OCI-LY3 (cell line): Measurements from ENCODE around the gene NBPF4.
"Not testable (repeated sequence)": the region's sequence is repeated elsewhere in the genome, so short reads cannot be mapped to it uniquely, and the experiment has no call there.

ENCODE experiments used
- H2AFZ ChIP-seq: fragments of 200-600, 300-600 bp; shearing (Covaris generic); 2 replicates; pipeline ENCODE4 v1.6.0; 2014; ENCODE audit warnings: antibody characterized with exemption, low read depth, low read length
- H3K27ac ChIP-seq: fragments of 200-600, 300-600 bp; sonication (generic); 2 replicates; pipeline ENCODE4 v1.5.1; 2014; ENCODE audit warnings: mild to moderate bottlenecking, low read length, moderate library complexity, mixed read lengths
- H3K27me3 ChIP-seq: fragments of 200-600, 300-600 bp; sonication (generic); 2 replicates; pipeline ENCODE4 v1.6.1; 2014; ENCODE audit warnings: low read depth, low read length, mixed read lengths
- H3K36me3 ChIP-seq: fragments of 200-600, 300-600 bp; sonication (generic); replicated peaks from 2 replicates; pipeline ENCODE3; 2014; ENCODE audit warnings: low read depth, low read length, mixed read lengths
- H3K4me1 ChIP-seq: fragments of 300-600, 200-600 bp; sonication (generic); 2 replicates; pipeline ENCODE4 v1.6.1; 2014; ENCODE audit warnings: low read length, mixed read lengths
- H3K4me2 ChIP-seq: fragments of 200-600, 300-600 bp; sonication (generic); 2 replicates; pipeline ENCODE4 v1.6.1; 2014; ENCODE audit warnings: low read length, mixed read lengths
- H3K4me3 ChIP-seq: fragments of 300-600, 200-600 bp; sonication (generic); 2 replicates; pipeline ENCODE4 v1.5.1; 2014; ENCODE audit warnings: antibody characterized with exemption, mild to moderate bottlenecking, low read length, moderate library complexity
- H3K79me2 ChIP-seq: fragments of 300-600, 200-600 bp; shearing (Covaris generic); 2 replicates; pipeline ENCODE4 v1.6.1; 2014; ENCODE audit warnings: mild to moderate bottlenecking, low read length, mixed read lengths
- H3K9ac ChIP-seq: fragments of 300-600, 200-600 bp; shearing (Covaris generic); 2 replicates; pipeline ENCODE4 v1.6.0; 2014; ENCODE audit warnings: mild to moderate bottlenecking, low read length, moderate library complexity
- H3K9me3 ChIP-seq: fragments of 200-600, 300-600 bp; shearing (Covaris generic); 2 replicates; pipeline ENCODE4 v1.6.1; 2014; ENCODE audit warnings: low read length, mixed read lengths; ENCODE audit not compliant: insufficient read depth
- H4K20me1 ChIP-seq: fragments of 200-600, 300-600 bp; sonication (generic); 2 replicates; pipeline ENCODE4 v1.6.1; 2016; ENCODE audit warnings: low read length, mixed read lengths; ENCODE audit not compliant: insufficient read depth

The NBPF4 gene

DNA sequence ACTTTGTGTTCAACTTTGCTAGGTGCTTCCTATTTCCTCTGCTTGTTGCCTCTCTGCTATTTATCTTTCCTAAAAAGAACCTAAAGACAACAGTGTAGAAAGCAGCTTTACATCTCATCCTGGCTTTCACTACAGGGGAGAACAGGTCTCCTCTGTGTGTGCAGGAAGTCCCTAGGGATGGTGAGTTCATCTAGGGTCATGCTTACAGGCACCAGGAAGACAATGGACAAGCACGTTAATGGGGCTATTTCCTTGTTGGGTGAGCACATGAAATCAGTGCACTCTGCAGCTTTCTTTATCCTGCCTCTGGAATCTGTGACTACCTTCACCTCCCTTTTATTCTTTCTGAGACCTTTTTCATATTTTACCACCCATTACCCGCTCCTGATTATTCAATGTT lies 4.5 kb downstream of the NBPF4 start:
- not testable (repeated sequence) for H3K79me2 ChIP-seq, H2AFZ ChIP-seq, H3K4me3 ChIP-seq, H3K9me3 ChIP-seq, H3K9ac ChIP-seq, H3K4me1 ChIP-seq, H3K27ac ChIP-seq, H3K4me2 ChIP-seq, H3K36me3 ChIP-seq, H4K20me1 ChIP-seq, H3K27me3 ChIP-seq

DNA sequence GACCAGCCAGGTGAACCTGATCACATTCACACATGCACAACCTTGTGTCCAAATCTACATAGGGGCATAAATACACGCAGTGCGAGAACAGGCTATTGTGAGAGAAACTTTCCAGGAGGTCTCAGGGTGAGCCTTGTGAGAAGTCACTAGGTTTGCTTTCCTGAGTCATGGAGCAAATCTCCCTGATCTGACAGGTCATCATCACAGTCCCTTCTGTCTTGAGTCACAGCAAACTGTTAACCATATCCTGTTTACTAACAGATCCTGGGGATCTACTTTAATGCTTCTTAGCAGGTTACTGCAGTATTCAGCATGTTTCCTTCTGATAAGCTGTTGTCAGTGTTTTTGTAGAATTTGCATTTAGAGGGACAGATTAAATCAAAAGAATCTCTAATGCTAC lies 8.6 kb downstream of the NBPF4 start:
- not testable (repeated sequence) for H3K27me3 ChIP-seq, H3K4me2 ChIP-seq, H3K27ac ChIP-seq, H3K9me3 ChIP-seq, H3K36me3 ChIP-seq, H2AFZ ChIP-seq, H4K20me1 ChIP-seq, H3K79me2 ChIP-seq, H3K9ac ChIP-seq, H3K4me3 ChIP-seq, H3K4me1 ChIP-seq

DNA sequence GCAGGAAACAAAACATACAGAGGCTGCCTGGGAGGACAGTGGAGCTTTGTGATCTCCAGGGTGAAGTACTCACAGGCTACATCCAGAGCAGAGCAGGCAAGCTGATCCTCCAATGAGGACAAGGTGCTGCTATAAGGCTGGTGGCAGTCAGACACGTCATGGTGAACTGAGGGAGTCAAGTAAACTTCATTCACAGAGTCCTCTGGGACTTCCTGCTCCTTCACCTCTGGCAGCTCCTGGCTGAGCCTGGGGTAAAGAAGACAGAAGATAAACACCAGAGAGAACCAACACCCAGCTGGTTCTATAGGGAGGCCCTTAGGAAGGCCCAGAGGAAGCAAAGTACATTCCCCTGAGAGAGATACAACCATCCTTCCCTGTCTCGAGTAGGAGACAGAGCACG lies 11.7 kb downstream of the NBPF4 start:
- H3K4me3 ChIP-seq, H3K4me2 ChIP-seq: not testable (repeated sequence)

DNA sequence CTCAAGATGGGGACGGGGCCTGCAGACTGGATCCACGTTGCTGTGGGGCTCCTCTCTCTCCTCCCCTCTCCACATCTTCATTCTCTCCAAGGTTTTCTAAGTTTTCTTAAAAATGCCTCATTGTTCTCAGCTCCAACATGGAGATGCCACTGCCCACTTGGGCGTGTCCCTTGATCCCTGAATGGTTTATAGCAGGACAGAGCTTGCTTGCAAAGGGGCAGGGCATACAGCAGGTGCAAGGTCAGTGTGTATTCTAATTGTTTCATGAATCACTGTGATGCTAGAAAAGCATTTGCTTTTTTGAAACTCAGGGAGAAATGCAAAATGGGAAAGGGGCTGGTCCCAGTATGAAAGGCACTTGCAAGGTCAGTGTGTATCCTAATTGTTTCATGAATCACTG lies 13.9 kb downstream of the NBPF4 start:
- H3K9me3 ChIP-seq, H4K20me1 ChIP-seq, H3K79me2 ChIP-seq, H3K4me3 ChIP-seq, H3K36me3 ChIP-seq, H2AFZ ChIP-seq, H3K4me1 ChIP-seq, H3K27ac ChIP-seq, H3K4me2 ChIP-seq, H3K27me3 ChIP-seq, H3K9ac ChIP-seq: not testable (repeated sequence)

More for the DNA sequence above, 11.7 kb downstream of the NBPF4 start:
- not testable (repeated sequence) for H4K20me1 ChIP-seq, H3K36me3 ChIP-seq, H2AFZ ChIP-seq, H3K79me2 ChIP-seq, H3K4me1 ChIP-seq, H3K27ac ChIP-seq, H3K27me3 ChIP-seq, H3K9ac ChIP-seq, H3K9me3 ChIP-seq

DNA sequence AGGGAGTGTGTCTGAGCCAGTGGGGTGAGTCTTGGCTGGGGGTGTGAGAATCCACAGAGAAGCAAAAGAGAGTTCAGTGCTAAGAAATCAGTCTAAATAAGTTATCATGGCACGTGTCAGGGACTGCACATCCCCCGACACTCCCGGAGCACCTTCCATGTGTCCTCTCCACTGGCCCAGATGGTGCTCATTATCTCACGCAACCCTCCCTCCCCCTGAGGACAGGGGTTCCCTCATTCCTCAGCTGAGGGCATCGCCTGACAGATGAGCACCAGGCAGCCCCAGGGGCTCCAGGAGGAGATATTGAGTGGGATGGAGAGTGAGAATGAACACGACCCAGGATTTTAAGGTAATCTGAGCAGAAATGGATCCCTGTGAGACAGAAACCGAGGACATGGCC lies 16.1 kb downstream of the NBPF4 start:
- not testable (repeated sequence) for H3K9ac ChIP-seq, H3K27ac ChIP-seq, H3K4me1 ChIP-seq, H4K20me1 ChIP-seq, H3K27me3 ChIP-seq, H3K4me2 ChIP-seq, H3K79me2 ChIP-seq, H3K36me3 ChIP-seq, H3K9me3 ChIP-seq, H2AFZ ChIP-seq, H3K4me3 ChIP-seq

DNA sequence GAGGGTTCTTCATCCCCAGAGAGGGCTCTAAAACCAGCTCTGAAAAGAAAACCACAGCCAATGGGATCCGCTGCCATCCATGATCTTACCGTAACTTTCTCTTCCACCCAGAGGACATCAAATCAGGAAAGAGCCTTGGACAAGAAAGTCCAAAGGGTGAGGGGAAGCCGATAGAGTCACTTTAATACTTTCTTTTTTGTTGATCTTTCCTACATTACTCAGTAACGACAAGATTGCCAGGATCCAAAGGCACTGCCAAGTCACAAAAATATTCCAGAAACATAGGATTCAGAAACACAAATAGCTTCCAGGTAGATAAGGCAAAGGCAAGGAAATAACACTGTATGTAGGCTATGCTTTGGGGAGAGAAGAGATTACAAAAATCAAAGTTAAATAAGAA lies 17.0 kb downstream of the NBPF4 start:
- H3K4me3 ChIP-seq, H4K20me1 ChIP-seq, H3K4me1 ChIP-seq, H3K9ac ChIP-seq, H3K79me2 ChIP-seq, H3K9me3 ChIP-seq, H3K27ac ChIP-seq, H2AFZ ChIP-seq, H3K27me3 ChIP-seq, H3K4me2 ChIP-seq, H3K36me3 ChIP-seq: not testable (repeated sequence)

DNA sequence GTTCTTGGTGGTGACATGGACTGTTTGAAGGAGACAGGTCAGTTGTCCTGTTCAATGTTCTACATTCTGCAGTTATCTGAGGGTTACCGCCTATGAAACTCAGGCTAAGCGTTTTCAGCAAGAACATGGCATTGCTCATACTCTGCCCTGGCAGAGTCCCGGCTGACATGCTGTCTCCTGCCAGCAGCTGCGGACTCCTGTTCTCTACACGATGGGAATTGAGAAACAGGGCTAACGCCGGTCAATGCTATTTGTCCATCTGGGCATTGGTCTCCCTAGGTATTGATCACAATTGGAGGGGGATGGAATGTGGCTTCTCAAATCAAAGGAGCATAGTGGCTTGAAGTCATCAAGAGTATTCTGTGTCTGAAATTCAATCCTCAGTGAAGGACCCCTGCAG lies 20.6 kb downstream of the NBPF4 start:
- not testable (repeated sequence) for H3K4me1 ChIP-seq, H3K4me2 ChIP-seq

DNA sequence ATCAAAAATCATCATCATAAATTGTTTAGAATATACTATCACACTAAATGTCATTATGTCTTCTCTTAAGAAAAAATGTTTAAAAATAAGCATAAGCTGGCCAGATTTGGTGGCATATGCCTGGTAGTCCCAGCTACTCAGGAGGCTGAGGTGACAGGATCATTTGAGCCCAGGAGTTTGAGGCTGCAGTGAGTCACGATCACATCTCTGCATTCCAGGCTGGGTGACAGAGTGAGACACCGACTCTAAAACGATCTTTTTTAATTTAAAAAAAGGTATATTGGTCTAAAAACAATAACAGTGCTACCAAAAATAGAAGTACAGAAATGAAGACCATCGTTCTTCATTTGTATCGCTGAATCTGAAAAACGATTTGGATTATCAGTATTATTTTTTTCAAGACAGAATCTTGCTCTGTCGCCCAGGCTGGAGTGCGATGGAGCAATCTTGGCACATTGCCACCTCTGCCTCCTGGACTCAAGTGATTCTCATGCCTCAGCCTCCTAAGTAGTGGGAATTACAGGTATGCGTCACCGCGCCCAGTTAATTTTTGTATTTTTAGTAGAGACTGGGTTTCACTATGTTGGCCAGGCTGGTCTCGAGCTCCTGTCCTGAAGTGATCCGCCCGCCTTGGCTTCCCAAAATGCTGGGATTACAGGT lies 26.2 kb downstream of the NBPF4 start:
- not testable (repeated sequence) for H3K4me2 ChIP-seq, H4K20me1 ChIP-seq, H3K4me1 ChIP-seq, H3K9me3 ChIP-seq, H3K4me3 ChIP-seq, H3K79me2 ChIP-seq, H3K9ac ChIP-seq, H3K27me3 ChIP-seq, H3K36me3 ChIP-seq, H2AFZ ChIP-seq, H3K27ac ChIP-seq

More for the DNA sequence above, 20.6 kb downstream of the NBPF4 start:
- H2AFZ ChIP-seq, H3K9me3 ChIP-seq, H3K9ac ChIP-seq, H3K79me2 ChIP-seq, H4K20me1 ChIP-seq, H3K36me3 ChIP-seq, H3K4me3 ChIP-seq, H3K27ac ChIP-seq, H3K27me3 ChIP-seq: not testable (repeated sequence)

DNA sequence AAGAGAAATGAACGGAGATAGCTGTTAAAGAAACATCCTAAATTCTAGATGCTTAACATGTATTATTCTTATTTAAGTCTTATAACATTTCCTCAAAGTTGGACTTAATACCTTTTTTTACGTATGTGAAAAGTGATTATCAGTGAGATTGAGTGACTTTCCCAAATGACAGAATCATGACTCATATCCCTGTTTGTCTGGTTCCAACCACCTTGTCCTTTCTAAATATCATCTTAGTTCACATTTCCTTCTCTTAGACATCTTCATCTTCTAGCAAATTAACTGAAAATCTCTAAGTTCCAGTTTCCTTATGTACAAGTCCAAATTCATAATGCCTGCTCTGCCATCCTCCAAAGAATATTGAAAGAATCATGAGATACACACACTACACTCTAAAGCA lies 26.9 kb downstream of the NBPF4 start:
- not testable (repeated sequence) for H3K4me1 ChIP-seq, H3K4me3 ChIP-seq, H3K27ac ChIP-seq, H3K79me2 ChIP-seq, H3K36me3 ChIP-seq, H3K9me3 ChIP-seq, H4K20me1 ChIP-seq, H3K27me3 ChIP-seq, H2AFZ ChIP-seq, H3K4me2 ChIP-seq, H3K9ac ChIP-seq
